SIG-M5 treated with dmso at 0.1 percent for 504 hours (cell line): ENCODE results near the gene HIKESHI.

ENCODE experiments used
- DNase-seq: peaks from one replicate; lab custom pipeline; 2025; ENCODE audit not compliant: unreplicated experiment; lab: John Stamatoyannopoulos, UW

Gene HIKESHI

DNA sequence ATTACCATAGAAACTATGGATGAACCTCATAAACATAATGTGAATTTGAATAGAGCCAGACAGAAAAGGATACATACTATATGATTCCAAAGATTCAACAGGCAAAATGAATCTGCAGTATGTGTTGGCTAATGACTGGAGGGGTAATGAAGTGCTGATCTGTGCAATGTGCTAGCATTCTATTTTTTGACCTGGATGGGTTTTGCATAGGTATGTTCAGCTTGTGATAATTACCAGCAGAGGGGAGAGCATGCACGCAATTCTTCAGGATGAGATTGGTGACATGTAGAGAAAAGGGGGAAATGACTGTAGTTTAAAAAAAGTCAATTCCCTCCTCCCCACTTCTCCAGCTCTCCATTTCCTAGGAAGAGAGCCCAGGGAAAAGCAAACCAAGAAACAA lies 72.0 kb downstream of the HIKESHI start:
- DNase-seq, result no peak

DNA sequence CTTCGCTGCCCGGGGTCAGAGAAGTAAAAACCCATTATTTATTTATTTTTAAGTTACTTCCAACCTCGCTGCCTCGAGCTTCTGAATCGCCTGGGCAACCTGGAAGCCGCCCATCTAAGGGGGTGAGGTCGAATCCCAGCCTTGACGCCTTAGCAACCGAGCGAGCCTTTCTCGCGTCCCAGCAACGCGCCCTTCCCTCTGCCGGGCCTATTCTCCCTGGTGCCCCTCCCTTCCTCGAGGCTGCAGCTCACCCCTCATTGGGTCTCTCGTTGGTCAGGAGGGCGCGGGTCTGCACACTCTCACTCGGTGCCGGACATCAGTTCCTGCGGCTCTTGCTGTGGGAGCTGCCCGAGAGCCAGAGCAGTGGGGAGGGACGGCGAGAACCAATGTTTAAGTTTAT lies 72.5 kb downstream of the HIKESHI start, which contains the start of gene CCDC81:
CCDC81 (plus strand) TSS at position 302 of the 400 bp plus-strand sequence. CDS start 277 bp downstream, outside the sequence.
- DNase-seq, result no peak

DNA sequence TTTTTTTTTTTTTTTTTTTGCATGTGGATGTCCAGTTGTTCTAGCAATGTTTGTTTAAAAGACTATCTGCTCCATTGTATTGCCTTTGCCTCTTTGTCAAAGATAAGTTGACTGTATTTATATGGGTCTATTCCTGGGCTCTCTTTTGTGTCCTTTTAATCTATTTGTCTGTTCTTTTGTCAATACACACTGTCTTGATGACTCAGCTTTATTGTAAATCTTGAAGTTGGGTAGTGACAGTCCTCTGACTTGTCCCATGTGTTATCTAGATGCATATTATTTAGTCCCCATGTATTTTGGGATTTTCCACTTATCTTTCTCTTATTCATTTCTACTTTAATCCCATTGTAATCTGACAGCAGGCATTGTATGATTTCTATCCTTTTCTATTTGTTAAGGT lies 75.9 kb downstream of the HIKESHI start:
- DNase-seq, result no peak

DNA sequence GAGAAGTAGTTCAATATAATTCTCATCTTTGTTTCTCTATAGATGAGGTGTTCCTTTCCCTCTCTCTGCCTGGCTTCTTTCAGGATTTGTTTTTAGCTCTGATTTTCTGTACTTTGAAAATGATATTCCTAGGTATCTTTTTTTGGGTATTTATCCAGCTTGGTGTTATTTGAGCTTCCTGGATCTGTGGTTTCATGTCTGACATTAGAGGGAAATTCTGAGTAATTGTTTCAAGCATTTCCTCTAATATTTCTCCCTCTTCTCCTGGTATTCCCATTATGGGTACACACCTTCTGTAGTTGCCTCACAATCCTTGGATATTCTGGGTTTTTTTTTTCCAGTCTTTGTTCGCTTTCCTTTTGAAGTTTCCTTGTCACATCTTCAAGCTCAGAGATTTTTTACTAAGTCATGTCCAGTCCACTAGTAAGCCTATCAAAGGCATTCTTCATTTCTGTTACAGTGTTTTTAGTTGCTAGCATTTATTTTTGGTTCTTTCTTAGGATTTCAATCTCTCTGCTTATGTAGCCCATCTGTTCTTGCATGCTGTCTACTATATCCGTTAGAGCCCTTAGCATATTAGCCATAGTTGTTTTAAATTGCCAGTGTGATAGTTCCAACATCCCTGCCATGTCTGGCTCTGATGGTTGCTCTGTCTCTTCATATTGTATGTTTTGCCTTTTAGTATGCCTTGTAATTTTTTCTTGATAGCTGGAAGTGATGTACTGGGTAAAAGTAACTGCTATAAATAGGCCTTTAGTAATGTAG lies 78.4 kb downstream of the HIKESHI start:
- no peak for DNase-seq

DNA sequence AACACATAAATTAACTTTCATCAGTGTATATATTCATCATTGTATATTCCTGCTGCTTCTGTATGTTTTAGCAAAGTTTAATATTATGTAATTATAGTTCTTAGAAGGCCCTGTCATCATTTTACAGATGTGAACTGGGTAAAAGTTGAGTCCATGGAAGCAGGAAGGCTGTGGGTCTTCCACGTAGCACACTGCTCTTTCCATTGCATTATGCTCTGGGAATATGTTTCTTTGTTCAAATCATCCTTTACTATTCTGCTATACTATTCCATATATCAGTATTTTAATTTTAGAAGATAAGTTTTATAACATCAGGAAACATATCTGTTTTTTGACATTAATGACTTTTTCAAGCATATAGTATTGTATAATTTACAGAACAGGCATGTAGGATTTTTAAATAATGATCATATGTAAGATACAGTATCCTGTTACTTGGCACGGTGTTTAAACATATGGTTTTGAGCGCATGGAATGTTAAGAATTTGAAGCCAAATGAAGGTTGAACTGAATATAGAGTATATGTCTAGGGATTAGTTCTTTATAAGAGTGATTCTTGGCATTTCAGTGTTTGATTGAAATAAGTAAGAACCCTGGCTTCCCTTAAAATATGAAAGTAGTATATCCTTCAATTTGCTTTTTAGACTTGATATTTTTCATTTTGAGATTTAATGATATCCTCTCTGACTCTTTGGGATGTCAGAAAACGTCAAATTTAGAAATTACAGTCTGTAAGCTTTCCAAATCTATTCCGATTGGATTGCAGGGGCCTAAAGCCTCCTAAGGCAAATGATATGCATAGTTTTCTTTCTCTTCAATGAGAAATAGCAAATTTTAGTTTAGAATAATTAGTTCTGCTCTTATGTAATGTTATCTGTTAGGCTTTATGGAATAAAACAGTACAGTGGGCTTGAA lies 81.3 kb downstream of the HIKESHI start:
- DNase-seq, result no peak

- no peak for DNase-seq
Observed at GRCh38 chr11:86386283-86386682, 84.2 kb downstream of the HIKESHI start.

GRCh38 chr11:86386746-86387145 lies 84.7 kb downstream of the HIKESHI start:
- DNase-seq, result no peak

GRCh38 chr11:86388198-86388597 lies 86.2 kb downstream of the HIKESHI start:
- no peak for DNase-seq

GRCh38 chr11:86390487-86390886 lies 88.4 kb downstream of the HIKESHI start:
- no peak for DNase-seq

GRCh38 chr11:86395061-86395551 lies 93.1 kb downstream of the HIKESHI start:
- no peak for DNase-seq
